Measurements from ENCODE around the gene L3MBTL4.
A peak's percentile ranks its signal among the peaks of the same experiment; 100 is the strongest.
"Not testable (repeated sequence)": the region's sequence is repeated elsewhere in the genome, so short reads cannot be mapped to it uniquely, and the experiment has no call there.

The L3MBTL4 gene

GRCh38 chr18:6423289-6423688, 8.6 kb upstream of the L3MBTL4 start:
- no peak for TF ChIP-seq CTCF (IDR thresholded peaks at IDR 0.05; ENCODE audit: low read depth, low read length, missing control alignments)
- DNase-seq (ENCODE audit: low read depth) = no peak
- H3K4me3 ChIP-seq (ENCODE audit: low read depth, low read length) = no peak overlapping the region

DNA sequence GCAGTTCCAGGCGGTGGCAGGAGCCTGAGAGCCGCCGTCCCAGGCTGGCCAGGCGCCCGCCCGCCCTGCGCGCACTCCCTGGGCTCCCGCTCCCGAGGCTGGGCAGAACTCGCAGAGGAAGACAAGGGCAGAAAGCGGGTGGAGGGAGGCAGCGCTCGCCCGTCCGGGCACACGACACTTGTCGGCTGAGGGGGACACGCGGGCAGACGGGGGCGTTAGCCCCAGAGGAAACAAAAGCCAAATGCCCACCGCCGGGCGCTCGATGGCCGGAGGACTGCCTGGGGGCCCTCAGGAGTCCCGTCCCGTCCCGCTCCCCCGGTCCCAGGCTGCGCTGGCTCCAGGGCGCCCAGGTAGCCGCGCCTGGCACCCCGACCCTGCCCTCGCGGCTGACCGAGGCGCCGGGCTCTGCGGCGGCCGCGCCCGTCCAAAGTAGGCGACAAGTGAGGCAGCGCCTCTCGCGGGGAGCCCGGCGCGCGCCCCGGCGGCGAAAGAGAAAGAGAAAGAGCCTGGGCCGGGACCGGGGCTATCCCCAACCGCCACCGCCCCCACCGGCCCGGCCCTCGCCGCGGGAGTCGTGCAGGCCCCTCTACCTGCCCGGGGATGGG, 491 bp downstream of the L3MBTL4 start:
- TF ChIP-seq CTCF (IDR thresholded peaks at IDR 0.05; ENCODE audit: low read depth, low read length, missing control alignments) = peak; percentile 24
- peak overlapping the region; percentile 63 for H3K4me3 ChIP-seq (ENCODE audit: low read depth, low read length)
- DNase-seq (ENCODE audit: low read depth) = no peak

DNA sequence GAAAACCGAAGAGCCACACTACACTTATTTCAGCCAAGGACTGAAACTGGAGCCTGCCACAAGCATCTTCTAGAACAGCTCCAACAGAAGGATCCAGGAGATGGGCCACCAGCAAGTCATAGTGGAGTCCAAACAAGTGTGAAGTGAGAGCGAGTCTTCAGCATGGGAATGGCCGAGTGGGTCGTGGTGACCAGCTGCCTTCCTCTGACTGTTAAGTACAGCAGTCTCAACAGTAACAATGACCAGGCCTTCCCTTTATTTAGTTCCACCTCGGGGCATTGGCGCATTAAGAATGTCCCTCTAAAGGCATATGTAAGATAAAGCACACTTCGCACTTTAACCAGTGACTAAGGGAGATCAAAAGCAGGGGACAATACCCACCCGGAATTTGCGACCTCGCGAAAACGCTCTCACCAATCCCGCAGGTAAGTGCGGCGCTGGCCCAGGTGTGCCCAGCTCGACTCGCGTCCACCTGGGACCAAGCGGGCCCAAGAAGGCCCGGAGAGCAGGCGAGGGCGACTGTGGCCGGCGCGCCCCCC, 1.1 kb downstream of the L3MBTL4 start:
- no peak for TF ChIP-seq CTCF (IDR thresholded peaks at IDR 0.05; ENCODE audit: low read depth, low read length, missing control alignments)
- no peak for DNase-seq (ENCODE audit: low read depth)
- H3K4me3 ChIP-seq (ENCODE audit: low read depth, low read length) = peak overlapping the region; percentile 63

DNA sequence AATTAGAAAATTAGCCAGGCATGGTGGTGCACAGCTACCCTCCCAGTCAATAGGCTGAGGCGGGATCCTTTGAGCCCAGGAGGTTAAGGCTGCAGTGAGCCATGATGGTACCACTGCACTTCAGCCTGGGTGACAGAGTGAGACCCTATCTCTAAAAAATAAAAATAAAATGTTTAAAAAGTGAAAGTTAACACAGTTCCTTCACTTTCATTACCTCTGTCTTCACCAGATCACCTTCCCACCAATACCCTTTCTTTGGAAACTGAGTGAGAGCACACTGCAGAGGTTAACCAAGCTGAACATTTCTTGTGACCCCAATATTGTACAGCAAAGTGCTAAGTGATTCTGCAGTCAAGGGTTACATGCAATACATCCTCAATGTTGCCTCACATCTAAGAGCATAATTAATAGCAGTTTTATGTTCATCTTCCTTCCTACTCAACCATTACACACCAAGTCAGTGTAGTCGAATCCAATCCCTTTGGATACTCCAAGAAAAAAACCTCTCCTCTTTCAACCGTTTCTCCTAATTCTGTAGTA, 1.7 kb downstream of the L3MBTL4 start:
- no peak for TF ChIP-seq CTCF (IDR thresholded peaks at IDR 0.05; ENCODE audit: low read depth, low read length, missing control alignments)
- no peak for DNase-seq (ENCODE audit: low read depth)
- peak overlapping the region; percentile 27; the same call in 1 of the 2 replicates for H3K4me3 ChIP-seq (ENCODE audit: low read depth, low read length)

DNA sequence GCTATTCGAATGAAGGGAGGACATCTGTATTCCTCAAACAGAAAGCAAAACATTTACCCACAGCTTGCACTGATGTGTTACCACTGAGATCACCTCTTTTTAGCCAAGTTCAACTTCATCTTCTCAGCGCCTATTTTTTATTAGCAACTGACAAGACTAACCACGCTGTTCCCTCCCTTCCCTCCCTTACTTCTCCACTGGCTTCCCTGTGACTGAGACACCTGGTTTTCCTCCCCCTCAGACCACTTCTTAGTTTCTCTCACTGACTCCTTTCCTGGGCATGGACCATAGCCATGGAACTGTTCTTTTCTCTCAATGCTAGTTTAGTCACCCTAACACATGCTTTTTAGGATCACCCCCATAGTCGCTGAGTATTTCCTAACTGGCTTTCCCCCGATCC, 3.3 kb downstream of the L3MBTL4 start:
- TF ChIP-seq CTCF (IDR thresholded peaks at IDR 0.05; ENCODE audit: low read depth, low read length, missing control alignments) = no peak
- H3K4me3 ChIP-seq (ENCODE audit: low read depth, low read length) = no peak overlapping the region; the same call in 1 of the 2 replicates
- no peak for DNase-seq (ENCODE audit: low read depth)

- DNase-seq (ENCODE audit: low read depth) = no peak
- no peak overlapping the region for H3K4me3 ChIP-seq (ENCODE audit: low read depth, low read length)
- no peak for TF ChIP-seq CTCF (IDR thresholded peaks at IDR 0.05; ENCODE audit: low read depth, low read length, missing control alignments)
Measured at GRCh38 chr18:6409933-6410332, 4.8 kb downstream of the L3MBTL4 start.

DNA sequence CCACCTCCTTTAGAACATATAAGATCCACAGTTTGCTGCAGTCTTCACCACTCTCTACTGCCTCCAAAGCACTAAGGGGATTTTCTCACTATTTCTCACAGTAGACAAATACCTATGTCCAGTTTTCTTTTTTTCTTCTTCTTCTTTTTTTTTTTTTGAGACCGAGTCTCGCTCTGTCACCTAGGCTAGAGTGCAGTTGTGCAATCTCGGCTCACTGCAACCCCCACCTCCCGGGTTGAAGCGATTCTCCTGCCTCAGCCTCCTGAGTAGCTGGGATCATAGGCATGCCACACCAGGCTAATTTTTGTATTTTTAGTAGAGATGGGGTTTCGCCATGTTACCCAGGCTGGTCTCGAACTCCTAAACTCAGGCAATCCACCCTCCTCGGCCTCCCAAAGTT, 6.2 kb downstream of the L3MBTL4 start:
- H3K4me3 ChIP-seq (ENCODE audit: low read depth, low read length); DNase-seq (ENCODE audit: low read depth): not testable (repeated sequence)

Measured in GM12864 (cell line).